HG02623 (cell line): ENCODE measurements around the gene ELFN1.
"Not testable (repeated sequence)": the region's sequence is repeated elsewhere in the genome, so short reads cannot be mapped to it uniquely, and the experiment has no call there.

Experiments used
- ATAC-seq: cut with Tn5 transposase; IDR thresholded peaks from one replicate; pipeline ENCODE4 v1.9.1; 2021; ENCODE audit warnings: moderate library complexity; ENCODE audit not compliant: unreplicated experiment

The ELFN1 gene

GRCh38 chr7:1707756-1708595 lies 37.9 kb downstream of the ELFN1 start:
- ATAC-seq = no peak

DNA sequence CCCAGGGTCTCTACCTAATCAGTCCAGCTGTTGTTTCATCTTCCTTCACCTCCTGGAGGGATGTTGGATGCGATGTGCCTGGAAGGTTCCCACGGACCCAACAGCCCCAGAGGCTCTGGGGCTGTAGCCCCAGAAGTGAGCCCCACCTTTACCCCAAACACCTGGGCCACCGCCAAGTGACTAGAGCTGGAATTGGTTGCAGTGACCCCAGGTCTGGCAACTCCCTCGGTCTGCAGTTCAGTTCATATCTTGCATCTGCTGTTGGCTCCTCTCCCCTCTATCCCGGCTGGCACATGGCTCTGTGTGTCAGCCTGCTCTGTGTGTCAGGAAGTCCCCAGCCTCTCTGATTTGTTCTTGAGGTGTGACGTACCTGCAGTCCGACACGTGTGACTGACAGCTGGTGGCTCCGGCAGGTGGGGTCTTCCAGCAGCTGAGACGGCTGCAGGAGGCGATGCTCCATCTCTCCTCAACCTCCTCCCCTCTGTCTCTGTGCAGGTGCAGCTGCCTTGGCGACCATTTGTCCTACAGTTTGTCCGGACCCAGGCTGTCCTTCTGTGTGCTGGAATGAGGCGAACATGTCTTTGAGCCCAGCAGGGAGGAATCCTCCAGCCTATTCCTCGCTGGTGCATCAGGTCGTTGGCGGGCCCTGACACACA lies 38.6 kb downstream of the ELFN1 start:
- no peak for ATAC-seq

DNA sequence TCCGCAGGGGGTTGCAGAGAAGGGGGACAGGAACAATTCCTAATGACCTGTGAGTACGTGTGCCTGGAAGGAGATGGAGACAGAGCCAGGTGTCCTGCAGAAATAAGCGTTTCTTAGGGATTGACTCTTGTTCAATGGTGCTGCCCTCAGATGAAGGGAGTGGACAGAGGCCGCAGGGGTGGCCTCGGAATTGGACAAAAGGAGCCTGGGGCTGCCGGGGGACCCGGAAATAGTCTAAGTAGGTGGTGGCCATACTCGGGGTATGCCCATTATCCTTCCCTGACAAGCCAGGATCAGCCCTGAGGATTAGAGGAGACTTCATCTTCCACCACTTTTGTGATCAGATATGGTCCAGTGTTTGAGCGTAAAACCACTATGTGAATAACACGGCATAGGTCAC lies 39.2 kb downstream of the ELFN1 start:
- no peak for ATAC-seq

DNA sequence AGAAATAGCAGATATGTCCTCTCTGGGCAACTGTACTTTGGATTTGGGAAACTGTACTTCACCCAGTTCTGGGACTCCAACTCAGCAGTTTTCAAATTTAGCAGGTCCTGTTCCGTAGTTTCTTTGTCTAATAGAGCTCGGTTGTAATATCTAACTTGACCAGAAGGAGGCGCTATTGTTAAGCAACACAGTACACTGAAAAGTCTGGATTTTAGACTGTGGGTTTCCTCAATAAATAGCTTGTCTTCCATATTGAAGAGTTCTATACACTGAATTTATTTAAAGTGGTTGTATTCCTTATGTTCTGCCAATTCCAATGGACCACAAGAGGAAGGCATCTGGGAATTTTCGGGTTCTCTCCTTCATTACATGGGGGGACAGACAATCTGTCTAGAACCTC lies 39.8 kb downstream of the ELFN1 start:
- no peak for ATAC-seq

- ATAC-seq = no peak
Measured at GRCh38 chr7:1710936-1711335, 40.9 kb downstream of the ELFN1 start.

DNA sequence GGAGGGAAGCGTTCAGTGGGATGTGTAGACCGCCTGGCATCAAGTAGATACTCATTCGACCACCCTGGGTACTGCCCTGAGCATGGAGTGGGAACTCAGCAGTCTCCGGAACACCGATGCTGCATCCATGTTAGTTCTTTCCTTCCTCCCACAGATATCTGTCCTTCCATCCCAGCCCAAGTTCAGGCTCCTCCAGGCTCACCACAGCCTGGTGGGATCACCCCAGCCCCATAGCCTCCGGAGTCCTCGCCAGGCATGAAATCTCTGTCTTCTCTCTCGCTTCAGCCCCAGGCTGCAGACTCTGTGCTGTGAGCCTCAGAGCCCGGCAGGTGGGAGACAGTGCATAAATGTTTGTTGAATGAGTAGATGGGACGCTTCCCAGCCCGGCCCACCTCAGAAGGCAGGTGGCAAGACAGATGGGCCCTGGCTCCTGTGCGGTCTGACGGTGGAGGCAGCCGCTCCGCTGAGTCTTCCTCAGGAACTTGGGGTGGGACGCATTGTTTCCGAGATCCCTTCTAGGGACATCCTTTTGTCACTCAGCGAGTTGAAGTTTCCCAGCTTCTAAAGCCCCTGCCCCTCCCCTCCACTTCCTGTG lies 42.9 kb downstream of the ELFN1 start:
- ATAC-seq = no peak

DNA sequence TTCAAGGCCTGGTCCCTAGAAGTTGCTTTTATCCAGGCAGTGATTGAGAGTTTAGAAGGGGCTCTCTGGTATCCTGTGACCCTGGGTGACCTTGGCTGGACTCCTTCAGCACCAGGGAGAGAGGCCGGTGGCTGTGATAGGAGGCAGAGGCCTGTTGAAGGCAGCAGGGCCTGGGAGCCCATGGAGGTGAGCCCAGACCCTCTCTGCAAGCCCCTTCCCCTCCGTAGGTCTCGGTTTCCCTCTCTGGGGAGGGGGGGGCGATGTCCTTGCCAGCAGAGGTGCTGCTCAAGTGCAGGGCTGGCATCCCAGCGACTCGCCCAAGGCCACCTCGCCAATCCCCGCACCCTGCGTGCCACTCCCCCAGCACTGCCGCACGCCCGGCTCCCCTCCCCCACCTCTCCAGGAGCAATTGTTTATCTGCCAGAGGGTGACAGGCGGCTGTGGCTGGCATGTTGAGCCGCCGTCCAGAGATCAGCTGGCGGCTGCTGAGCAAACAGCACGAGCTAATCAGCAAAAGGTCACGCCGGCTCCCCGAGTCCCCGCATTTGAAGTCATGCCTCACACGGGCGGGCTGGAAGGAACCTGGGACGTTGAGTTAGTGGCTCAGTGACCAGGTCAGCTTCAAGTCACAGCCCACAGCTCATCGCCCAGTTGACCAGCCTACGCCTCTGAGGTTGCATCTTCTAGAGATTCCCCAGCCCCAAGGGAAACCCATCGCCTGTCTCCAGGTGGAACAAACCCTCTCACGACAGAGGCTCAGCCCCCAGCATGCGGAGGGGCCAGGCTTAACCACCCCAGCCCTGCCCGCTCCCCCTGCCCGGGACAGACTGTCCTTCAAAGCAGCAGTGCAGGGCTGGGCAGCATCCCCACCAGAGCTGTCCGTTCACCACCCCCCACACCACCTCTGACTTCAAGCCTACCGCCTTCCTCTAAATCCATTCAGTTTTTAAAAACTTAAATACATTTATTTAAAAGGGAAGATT lies 43.7 kb downstream of the ELFN1 start:
- ATAC-seq = no peak

DNA sequence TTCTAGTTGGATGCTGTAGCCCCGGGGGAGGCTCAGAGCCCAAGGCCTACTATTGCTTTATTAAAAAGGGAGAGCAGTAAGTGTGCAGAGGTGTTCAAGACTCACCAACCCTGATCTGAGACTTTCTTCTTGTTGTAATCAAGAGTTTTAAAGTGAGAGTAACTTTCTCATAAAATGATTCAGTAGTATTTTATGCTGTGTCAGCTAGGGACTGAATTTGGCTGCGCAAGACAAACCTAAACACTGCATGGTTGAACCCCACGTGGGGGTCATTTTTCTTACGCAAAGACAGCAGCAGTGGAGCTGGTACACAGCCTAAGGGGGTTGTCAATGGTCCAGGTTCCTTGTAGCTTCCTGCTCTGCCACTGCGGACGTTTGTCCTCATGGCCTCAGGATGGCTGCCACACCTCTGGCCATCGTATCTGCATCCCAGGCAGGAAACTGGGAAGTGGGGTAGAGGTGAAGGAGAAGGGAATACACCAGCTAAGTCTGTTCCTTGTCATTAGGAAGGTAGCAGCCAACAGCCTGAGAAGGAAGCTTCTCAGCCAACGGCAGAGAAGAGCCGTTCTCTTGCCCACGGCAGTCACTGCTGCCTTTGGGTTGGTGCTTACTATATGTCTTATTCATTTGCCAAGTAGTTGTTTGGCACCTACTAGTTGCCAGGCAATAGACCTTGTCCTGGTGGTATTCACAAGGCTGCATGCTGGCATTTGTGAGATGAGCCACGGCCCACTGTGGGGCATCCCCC lies 44.7 kb downstream of the ELFN1 start:
- ATAC-seq = no peak

- no peak for ATAC-seq
Measured at GRCh38 chr7:1715331-1715625, 45.2 kb downstream of the ELFN1 start.

GRCh38 chr7:1715671-1716074 lies 45.6 kb downstream of the ELFN1 start:
- no peak for ATAC-seq

GRCh38 chr7:1716263-1717094 lies 46.4 kb downstream of the ELFN1 start:
- ATAC-seq = no peak

- ATAC-seq = no peak
Measured at GRCh38 chr7:1717095-1717483, 47.0 kb downstream of the ELFN1 start.

- no peak for ATAC-seq
Measured at GRCh38 chr7:1717903-1718676, 48.0 kb downstream of the ELFN1 start.

DNA sequence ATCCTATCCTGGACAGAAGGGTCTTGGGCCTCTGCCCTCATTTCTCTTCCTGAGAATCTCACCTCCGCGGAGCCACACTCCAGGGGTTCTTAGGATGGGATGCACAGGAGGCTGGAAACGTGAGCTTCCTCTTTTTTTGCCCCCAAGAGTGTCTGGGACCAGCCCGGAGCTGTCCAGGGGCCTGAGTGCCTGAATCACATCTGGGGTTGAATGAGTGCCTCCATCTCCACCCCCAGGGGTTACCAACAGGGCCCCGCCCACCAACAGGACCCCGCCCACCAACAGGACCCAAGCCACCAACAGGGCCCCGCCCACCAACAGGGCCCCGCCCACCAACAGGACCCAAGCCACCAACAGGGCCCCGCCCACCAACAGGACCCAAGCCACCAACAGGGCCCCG lies 48.8 kb downstream of the ELFN1 start:
- ATAC-seq = not testable (repeated sequence)

- not testable (repeated sequence) for ATAC-seq
Measured at GRCh38 chr7:1719256-1719655, 49.2 kb downstream of the ELFN1 start.

DNA sequence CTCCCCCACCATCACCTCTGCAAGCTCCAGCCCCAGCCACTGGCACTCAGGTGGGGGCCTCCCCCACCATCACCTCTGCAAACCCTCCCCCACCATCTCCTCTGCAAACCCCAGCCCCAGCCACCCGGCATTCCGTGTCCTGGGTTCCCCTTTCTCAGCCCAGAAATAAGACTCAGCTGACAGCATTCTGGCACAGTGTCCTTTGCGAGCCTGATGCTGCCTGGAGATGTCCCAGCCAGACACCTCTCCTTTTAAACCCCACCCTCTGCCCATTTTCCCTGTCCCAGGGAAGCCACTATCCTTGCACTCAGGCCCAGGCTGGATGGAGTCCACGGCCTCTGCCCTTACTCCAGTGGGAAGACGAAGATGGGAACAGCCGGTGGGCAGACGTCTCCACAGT lies 49.8 kb downstream of the ELFN1 start:
- no peak for ATAC-seq

GRCh38 chr7:1720326-1720725 lies 50.2 kb downstream of the ELFN1 start:
- no peak for ATAC-seq

DNA sequence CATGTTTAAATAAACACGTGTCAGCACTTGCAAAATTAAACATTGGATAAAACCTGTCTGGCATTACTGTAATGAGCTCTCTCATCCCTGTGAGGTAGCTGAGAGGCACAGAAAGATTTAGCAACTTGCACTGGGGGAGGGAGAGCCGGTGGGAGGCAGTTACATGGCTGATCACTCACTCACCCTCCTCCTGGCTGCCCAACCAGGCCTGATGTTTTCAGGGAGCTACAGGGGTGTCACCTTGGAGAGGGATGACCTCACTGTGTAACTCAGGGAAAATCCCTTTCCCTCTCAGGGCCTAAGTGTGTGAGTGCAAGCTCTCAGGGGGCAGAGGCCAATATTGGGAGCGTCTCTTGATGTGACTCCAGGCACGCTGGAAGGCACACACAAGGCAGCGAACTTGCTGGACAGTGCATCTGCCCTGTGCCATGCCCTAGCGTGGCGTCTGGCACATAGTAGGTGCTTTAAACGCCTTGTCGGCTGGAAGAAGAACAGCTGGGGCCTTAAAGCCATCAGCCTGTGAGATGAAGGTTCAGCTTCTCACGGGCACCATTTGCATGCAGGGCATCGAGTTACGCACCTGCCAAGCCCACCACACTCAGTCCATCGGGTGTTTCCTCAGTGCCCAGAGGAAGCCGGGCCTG lies 51.1 kb downstream of the ELFN1 start:
- no peak for ATAC-seq
